HG02763 (cell line): ENCODE measurements around the gene PSMG3.
"Not testable (repeated sequence)": the region's sequence is repeated elsewhere in the genome, so short reads cannot be mapped to it uniquely, and the experiment has no call there.

ENCODE experiments used
- ATAC-seq: cut with Tn5 transposase; IDR thresholded peaks from one replicate; pipeline ENCODE4 v1.9.1; 2021; ENCODE audit warnings: mild to moderate bottlenecking, moderate library complexity; ENCODE audit not compliant: unreplicated experiment

PSMG3 gene

GRCh38 chr7:1536455-1536742, 33.4 kb downstream of the PSMG3 start:
- no peak for ATAC-seq

GRCh38 chr7:1535701-1536454, 34.0 kb downstream of the PSMG3 start:
- ATAC-seq: no peak

GRCh38 chr7:1535100-1535458, 34.8 kb downstream of the PSMG3 start:
- no peak for ATAC-seq

GRCh38 chr7:1534330-1535099, 35.3 kb downstream of the PSMG3 start:
- ATAC-seq: no peak

- no peak for ATAC-seq
Measured at GRCh38 chr7:1533547-1534329, 36.1 kb downstream of the PSMG3 start.

- ATAC-seq: no peak
Measured at GRCh38 chr7:1533255-1533546, 36.6 kb downstream of the PSMG3 start.

GRCh38 chr7:1532456-1533254, 37.2 kb downstream of the PSMG3 start:
- ATAC-seq: no peak

- ATAC-seq: no peak
Measured at GRCh38 chr7:1531979-1532455, 37.8 kb downstream of the PSMG3 start.

- ATAC-seq: no peak
Measured at GRCh38 chr7:1531263-1531978, 38.4 kb downstream of the PSMG3 start.

- ATAC-seq: no peak
Measured at GRCh38 chr7:1530946-1531262, 38.9 kb downstream of the PSMG3 start.

GRCh38 chr7:1529383-1530116, 40.3 kb downstream of the PSMG3 start:
- no peak for ATAC-seq

GRCh38 chr7:1526271-1526754, 43.5 kb downstream of the PSMG3 start:
- ATAC-seq: no peak

- ATAC-seq: no peak
Measured at GRCh38 chr7:1525409-1525808, 44.4 kb downstream of the PSMG3 start.

- no peak for ATAC-seq
Measured at GRCh38 chr7:1523844-1524243, 46.0 kb downstream of the PSMG3 start.

- no peak for ATAC-seq
Measured at GRCh38 chr7:1523208-1523607, 46.6 kb downstream of the PSMG3 start.

- no peak for ATAC-seq
Measured at GRCh38 chr7:1521456-1521855, 48.4 kb downstream of the PSMG3 start.

- ATAC-seq: no peak
Measured at GRCh38 chr7:1520539-1521234, 49.1 kb downstream of the PSMG3 start.

GRCh38 chr7:1519322-1519922, 50.4 kb downstream of the PSMG3 start:
- not testable (repeated sequence) for ATAC-seq
